Type B pancreatic cell (in vitro differentiated cells): Measurements from ENCODE around the gene RAI1. TPM values are rescaled to one million over a fixed set of nuclear protein-coding genes. Genes with fewer than 3 reads are reported as not detected.

ENCODE experiments used
- DNase-seq: peaks from one replicate; pipeline ENCODE4 v3.0.0; 2021; ENCODE audit warnings: mixed read lengths; ENCODE audit not compliant: unreplicated experiment; ENCODE audit errors: extremely low spot score
- H3K27ac Mint-ChIP-seq: 2 replicates; pipeline ENCODE4 v1.8.0; 2021; ENCODE audit warnings: mild to moderate bottlenecking, mixed read lengths
- H3K27me3 Mint-ChIP-seq: 2 replicates; pipeline ENCODE4 v1.8.0; 2021; ENCODE audit warnings: mixed read lengths
- H3K36me3 Mint-ChIP-seq: 2 replicates; pipeline ENCODE4 v1.8.0; 2021; ENCODE audit warnings: mixed read lengths
- H3K4me1 Mint-ChIP-seq: one replicate; pipeline ENCODE4 v1.8.0; 2021; ENCODE audit warnings: mixed read lengths; ENCODE audit not compliant: unreplicated experiment
- H3K4me3 Mint-ChIP-seq: 2 replicates; pipeline ENCODE4 v1.8.0; 2021; ENCODE audit warnings: mild to moderate bottlenecking, mixed read lengths
- H3K9me3 Mint-ChIP-seq: 2 replicates; pipeline ENCODE4 v1.8.0; 2021; ENCODE audit warnings: mixed read lengths
- total RNA-seq: library from RNA; stranded (reverse); gene quantifications from 2 replicates; pipeline ENCODE4 v1.2.1, GENCODE V29; 2021; ENCODE audit warnings: low replicate concordance
- TF ChIP-seq, protein P1 (sequence below): fragments of 200-600 bp; sonication (generic); conservative IDR thresholded peaks from 2 replicates; pipeline ENCODE4 v1.5.0; 2021; ENCODE audit warnings: antibody characterized with exemption, mild to moderate bottlenecking

RAI1 gene
- total RNA-seq, 1 donor from 2014 or later: 61.1 TPM

DNA sequence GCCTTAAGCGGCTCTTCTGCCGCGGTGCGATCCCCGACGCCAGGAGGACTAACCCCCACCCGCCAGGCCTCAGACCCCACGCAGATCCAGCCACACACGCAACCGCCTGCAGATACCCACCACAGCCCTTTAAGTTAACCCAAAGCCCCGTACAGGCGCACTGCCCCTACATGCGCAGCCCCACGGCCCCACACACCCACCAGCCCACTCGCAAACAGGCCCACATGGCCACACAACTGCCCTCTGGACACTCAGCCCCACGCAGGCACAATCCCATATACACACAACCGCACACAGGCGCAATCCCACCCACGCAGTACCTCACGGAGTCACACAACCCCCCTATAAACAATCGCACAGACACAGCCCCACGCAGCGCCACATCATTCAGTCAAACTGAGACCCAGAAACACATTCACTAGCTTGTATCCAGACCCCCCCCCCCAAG is 41.7 kb downstream of the RAI1 start:
- H3K4me3 Mint-ChIP-seq: peak overlapping the region; percentile 95
- DNase-seq: no peak
- peaks cover 7% of the 10 kb centered on the region for H3K36me3 Mint-ChIP-seq
- H3K27ac Mint-ChIP-seq: peak overlapping the region; percentile 86
- peaks cover 51% of the 10 kb centered on the region for H3K4me1 Mint-ChIP-seq
- TF ChIP-seq, protein P1, sequence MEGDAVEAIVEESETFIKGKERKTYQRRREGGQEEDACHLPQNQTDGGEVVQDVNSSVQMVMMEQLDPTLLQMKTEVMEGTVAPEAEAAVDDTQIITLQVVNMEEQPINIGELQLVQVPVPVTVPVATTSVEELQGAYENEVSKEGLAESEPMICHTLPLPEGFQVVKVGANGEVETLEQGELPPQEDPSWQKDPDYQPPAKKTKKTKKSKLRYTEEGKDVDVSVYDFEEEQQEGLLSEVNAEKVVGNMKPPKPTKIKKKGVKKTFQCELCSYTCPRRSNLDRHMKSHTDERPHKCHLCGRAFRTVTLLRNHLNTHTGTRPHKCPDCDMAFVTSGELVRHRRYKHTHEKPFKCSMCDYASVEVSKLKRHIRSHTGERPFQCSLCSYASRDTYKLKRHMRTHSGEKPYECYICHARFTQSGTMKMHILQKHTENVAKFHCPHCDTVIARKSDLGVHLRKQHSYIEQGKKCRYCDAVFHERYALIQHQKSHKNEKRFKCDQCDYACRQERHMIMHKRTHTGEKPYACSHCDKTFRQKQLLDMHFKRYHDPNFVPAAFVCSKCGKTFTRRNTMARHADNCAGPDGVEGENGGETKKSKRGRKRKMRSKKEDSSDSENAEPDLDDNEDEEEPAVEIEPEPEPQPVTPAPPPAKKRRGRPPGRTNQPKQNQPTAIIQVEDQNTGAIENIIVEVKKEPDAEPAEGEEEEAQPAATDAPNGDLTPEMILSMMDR: no peak
- no peaks in the 10 kb centered on the region for H3K9me3 Mint-ChIP-seq
- peaks cover 3% of the 10 kb centered on the region for H3K27me3 Mint-ChIP-seq

DNA sequence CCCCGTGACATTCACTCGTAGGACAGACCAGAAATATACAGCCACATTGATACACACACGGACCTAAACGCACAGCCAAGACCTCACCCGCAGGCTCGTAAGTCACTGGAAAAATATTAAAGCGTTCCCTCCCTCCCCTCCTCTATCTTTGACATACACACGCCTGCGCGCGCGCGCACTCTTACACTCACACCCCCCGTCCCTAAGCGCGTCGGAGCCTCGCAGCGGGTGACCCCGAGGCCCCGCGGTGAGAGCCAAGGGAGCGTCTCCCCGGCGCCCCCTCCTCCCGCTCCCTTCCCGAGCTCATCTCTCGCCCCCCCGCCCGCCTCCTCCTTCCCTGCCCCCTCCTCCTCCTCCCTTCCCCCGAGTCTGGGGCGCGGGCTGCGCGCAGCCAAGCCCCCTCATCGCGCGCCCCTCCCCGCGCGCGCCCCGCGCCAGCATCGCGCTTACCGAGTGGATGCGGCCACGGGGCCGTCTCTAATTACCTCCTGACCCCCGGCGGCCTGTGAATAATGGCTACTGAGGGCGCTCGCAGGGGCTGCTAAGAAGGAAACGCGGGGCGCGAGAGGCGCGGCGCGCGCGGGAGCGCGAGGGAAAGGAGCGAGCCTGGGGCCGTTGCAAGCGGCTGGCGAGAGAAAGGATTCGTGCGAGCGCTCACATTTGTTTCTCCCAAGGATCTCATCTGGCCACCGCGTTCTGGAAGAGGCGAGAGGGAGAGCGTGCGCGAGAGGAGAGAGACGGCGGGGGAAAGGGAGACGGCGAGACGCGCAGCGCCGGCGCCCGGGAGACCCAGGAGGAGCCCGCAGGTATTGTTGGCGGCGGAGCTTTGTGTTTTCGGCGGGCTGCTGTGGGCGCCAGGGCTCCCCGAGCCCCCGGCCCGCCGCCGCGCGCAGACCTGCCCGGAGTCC is 42.4 kb downstream of the RAI1 start:
- DNase-seq: peak; percentile 79
- Mint-ChIP-seq H3K27me3 (peaks cover 3% of the 10 kb centered on the region), H3K27ac (peak overlapping the region; percentile 86), H3K4me1 (peaks cover 51% of the 10 kb centered on the region), H3K9me3 (no peaks in the 10 kb centered on the region), H3K36me3 (peaks cover 7% of the 10 kb centered on the region), H3K4me3 (peak overlapping the region; percentile 95)
- TF ChIP-seq, protein P1: no peak

DNA sequence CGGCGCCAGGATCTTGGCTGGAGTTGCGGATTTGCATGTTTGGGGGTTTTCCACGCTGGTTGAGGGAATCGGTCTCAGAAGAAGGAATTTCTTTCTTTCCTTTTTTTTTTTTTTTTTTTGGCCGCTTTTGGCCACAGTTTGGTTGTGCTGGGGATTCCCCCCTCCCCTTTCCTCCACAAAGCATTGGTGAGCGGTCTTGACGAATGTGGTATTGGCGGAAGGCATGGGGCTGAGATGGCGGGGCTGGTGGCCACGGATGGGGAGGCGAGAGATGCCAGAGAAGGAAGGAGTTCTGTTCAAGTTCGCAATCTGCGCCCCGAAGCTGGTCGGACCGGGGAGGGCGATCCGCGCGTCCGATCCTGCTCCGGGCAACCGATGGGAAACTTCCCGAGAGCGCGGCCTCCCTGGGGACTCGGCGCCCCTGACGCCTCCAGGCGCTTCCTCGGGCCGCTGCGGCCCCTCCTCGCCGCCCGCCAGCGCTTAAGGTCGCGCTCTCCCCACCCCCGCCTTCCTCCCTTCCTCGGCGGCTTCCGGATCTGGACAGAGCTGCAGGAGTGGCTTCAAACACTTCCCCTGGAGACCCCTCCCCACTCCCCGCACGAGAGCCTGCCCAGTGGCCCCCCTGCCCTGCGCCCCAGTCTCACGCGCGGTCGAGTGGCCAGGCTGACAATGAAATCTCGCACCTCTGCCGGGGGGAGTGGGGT is 43.2 kb downstream of the RAI1 start:
- peaks cover 7% of the 10 kb centered on the region for H3K36me3 Mint-ChIP-seq
- peaks cover 3% of the 10 kb centered on the region for H3K27me3 Mint-ChIP-seq
- peak overlapping the region; percentile 85 for H3K27ac Mint-ChIP-seq
- no peaks in the 10 kb centered on the region for H3K9me3 Mint-ChIP-seq
- peaks cover 44% of the 10 kb centered on the region for H3K4me1 Mint-ChIP-seq
- no peak for DNase-seq
- H3K4me3 Mint-ChIP-seq: peak overlapping the region; percentile 95
- TF ChIP-seq, protein P1: no peak

DNA sequence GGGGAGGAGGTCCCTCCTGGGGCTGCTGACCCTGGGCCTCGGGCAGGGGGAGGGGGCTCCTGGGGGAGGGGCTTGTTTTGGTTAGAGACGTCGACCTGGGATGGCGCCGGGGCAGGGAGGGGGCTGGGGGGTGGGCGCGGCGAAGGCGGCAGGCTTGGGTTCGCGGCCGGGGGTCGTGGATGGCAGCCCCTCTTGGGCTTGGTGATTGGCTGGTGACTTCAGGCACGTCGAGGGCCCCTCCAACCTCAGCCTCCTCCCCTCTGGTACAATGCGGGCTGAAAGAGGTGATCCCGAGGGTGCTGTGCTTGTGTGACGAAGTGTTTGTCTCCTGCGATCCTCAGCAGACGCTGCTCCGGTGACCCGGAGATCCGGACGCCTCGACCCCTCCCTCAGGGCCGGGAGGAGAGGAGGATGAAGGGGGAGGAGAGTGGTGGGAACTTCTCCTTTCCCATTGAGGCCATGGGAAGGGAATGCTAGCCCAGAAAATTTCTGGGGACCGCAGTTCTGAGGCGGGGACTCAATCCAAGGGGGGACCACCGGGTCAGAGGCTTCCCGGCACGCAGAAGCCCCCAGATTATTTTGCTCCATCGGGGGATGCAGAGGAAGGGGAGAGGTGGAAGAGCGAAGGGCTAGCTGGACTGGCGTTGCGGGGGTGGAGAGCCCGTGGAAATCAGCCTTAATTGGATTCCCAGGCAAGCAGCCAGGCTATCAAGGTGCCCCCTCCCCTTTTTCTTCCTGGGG is 43.9 kb downstream of the RAI1 start:
- peaks cover 49% of the 10 kb centered on the region for H3K4me1 Mint-ChIP-seq
- DNase-seq: no peak

More for the DNA sequence above, 43.9 kb downstream of the RAI1 start:
- Mint-ChIP-seq H3K36me3 (peaks cover 7% of the 10 kb centered on the region), H3K9me3 (no peaks in the 10 kb centered on the region), H3K27ac (peak overlapping the region; percentile 80), H3K4me3 (peak overlapping the region; percentile 95), H3K27me3 (peaks cover 3% of the 10 kb centered on the region)
- TF ChIP-seq, protein P1: no peak
